ENCODE measurements around the gene FZD1.
A peak's percentile ranks its signal among the peaks of the same experiment; 100 is the strongest.

Gene FZD1

DNA sequence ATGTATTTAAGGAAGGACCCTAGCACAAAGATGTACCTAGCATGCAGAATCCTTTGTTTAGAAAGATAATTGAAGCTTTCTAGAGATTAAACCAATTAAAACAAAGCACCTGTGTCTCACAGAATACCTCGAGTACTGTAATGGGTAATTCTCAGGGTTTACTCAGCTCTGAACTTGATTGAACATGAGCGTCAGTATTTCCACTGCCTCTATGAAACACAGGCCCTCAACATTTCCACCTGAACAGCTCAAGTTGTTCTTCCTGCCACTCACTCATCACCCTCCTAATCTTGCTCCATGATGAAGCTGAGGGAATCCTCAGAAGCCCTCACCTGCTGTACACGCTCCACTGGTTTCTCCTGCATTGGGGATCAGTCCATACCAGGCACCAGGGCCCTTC, 33.7 kb upstream of the FZD1 start:
- peaks cover 13% of the 10 kb centered on the region for H3K9me3 Mint-ChIP-seq
- no peak overlapping the region for H3K27ac Mint-ChIP-seq
- H3K36me3 Mint-ChIP-seq (ENCODE audit: low read depth), result no peaks in the 10 kb centered on the region
- H3K4me1 Mint-ChIP-seq, result no peaks in the 10 kb centered on the region
- H3K4me3 Mint-ChIP-seq, result no peak overlapping the region
- H3K27me3 Mint-ChIP-seq (ENCODE audit: low read depth, poor library complexity), result peaks cover 10% of the 10 kb centered on the region
- no peak for DNase-seq
- TF ChIP-seq, protein P1, sequence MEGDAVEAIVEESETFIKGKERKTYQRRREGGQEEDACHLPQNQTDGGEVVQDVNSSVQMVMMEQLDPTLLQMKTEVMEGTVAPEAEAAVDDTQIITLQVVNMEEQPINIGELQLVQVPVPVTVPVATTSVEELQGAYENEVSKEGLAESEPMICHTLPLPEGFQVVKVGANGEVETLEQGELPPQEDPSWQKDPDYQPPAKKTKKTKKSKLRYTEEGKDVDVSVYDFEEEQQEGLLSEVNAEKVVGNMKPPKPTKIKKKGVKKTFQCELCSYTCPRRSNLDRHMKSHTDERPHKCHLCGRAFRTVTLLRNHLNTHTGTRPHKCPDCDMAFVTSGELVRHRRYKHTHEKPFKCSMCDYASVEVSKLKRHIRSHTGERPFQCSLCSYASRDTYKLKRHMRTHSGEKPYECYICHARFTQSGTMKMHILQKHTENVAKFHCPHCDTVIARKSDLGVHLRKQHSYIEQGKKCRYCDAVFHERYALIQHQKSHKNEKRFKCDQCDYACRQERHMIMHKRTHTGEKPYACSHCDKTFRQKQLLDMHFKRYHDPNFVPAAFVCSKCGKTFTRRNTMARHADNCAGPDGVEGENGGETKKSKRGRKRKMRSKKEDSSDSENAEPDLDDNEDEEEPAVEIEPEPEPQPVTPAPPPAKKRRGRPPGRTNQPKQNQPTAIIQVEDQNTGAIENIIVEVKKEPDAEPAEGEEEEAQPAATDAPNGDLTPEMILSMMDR (IDR thresholded peaks at IDR 0.05), result no peak

DNA sequence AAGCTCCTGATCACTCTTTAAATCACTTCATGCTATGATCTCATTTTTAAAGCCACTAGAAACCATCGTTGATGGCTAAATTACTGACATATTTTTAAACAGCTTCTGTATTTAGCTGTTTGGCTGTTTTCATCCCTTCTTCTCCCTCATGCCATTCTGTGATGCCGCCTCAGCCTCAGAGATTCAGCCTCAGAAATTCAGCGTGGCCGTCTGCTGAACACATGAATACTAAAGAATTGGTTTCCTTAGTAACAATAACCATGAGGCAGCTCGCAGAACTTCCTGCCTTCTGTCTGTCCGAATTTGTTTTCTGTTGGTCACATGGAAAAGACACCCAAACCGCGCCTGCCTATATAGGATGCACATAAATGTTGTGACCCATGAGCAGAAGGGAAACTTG, 31.0 kb upstream of the FZD1 start:
- no peak overlapping the region for H3K27ac Mint-ChIP-seq
- TF ChIP-seq, protein P1 (IDR thresholded peaks at IDR 0.05), result no peak
- no peaks in the 10 kb centered on the region for H3K4me1 Mint-ChIP-seq
- peaks cover 10% of the 10 kb centered on the region for H3K27me3 Mint-ChIP-seq (ENCODE audit: low read depth, poor library complexity)
- H3K4me3 Mint-ChIP-seq, result no peak overlapping the region
- DNase-seq, result no peak
- H3K36me3 Mint-ChIP-seq (ENCODE audit: low read depth), result no peaks in the 10 kb centered on the region
- no peaks in the 10 kb centered on the region for H3K9me3 Mint-ChIP-seq

- H3K4me3 Mint-ChIP-seq, result no peak overlapping the region
- H3K4me1 Mint-ChIP-seq, result peaks cover 6% of the 10 kb centered on the region
- no peaks in the 10 kb centered on the region for H3K36me3 Mint-ChIP-seq (ENCODE audit: low read depth)
- H3K27me3 Mint-ChIP-seq (ENCODE audit: low read depth, poor library complexity), result peaks cover 7% of the 10 kb centered on the region
- DNase-seq, result no peak
- TF ChIP-seq, protein P1 (IDR thresholded peaks at IDR 0.05), result no peak
- H3K27ac Mint-ChIP-seq, result no peak overlapping the region
- no peaks in the 10 kb centered on the region for H3K9me3 Mint-ChIP-seq
Observed at GRCh38 chr7:91235211-91235832, 28.9 kb upstream of the FZD1 start.

- DNase-seq, result no peak
- no peaks in the 10 kb centered on the region for H3K36me3 Mint-ChIP-seq (ENCODE audit: low read depth)
- no peaks in the 10 kb centered on the region for H3K27me3 Mint-ChIP-seq (ENCODE audit: low read depth, poor library complexity)
- H3K9me3 Mint-ChIP-seq, result no peaks in the 10 kb centered on the region
- H3K4me3 Mint-ChIP-seq, result no peak overlapping the region
- TF ChIP-seq, protein P1 (IDR thresholded peaks at IDR 0.05), result no peak
- H3K27ac Mint-ChIP-seq, result no peak overlapping the region
- H3K4me1 Mint-ChIP-seq, result peaks cover 13% of the 10 kb centered on the region
Observed at GRCh38 chr7:91239171-91239604, 25.0 kb upstream of the FZD1 start.

GRCh38 chr7:91239772-91240171, 24.5 kb upstream of the FZD1 start:
- DNase-seq, result no peak
- Mint-ChIP-seq H3K9me3 (no peaks in the 10 kb centered on the region), H3K27ac (no peak overlapping the region), H3K4me3 (no peak overlapping the region), H3K4me1 (peaks cover 13% of the 10 kb centered on the region), H3K27me3 (ENCODE audit: low read depth, poor library complexity) (no peaks in the 10 kb centered on the region), H3K36me3 (ENCODE audit: low read depth) (no peaks in the 10 kb centered on the region)
- TF ChIP-seq, protein P1 (IDR thresholded peaks at IDR 0.05), result no peak

DNA sequence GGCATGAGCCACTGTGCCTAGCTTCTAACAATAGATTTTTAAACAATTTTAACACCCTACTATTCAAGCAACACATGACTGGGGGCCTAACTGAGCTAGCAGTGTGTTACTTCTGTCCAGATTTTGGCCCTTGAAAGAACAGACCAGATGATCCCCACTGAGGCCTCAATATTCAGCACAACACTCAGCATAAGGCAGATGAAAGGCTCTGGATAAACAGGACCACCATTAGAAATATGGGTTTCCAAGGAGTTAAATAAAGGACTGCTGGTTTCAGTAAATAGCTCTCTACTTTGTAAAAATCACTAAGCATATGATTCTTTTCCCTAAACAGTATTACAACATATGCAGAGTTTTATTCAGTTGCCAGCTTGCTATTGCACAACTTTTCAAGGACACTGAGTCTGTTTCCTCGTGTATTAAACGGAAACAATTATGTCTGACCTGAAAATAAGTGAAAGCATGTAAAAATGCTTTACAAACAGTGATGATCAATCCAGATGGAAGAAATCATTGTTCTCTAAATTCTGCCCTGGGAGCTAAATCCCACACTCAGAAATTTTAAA, 23.8 kb upstream of the FZD1 start:
- peak overlapping the region; percentile 36 for H3K27ac Mint-ChIP-seq

More for the DNA sequence above, 23.8 kb upstream of the FZD1 start:
- TF ChIP-seq, protein P1 (IDR thresholded peaks at IDR 0.05), result no peak
- DNase-seq, result no peak
- no peaks in the 10 kb centered on the region for H3K36me3 Mint-ChIP-seq (ENCODE audit: low read depth)
- H3K4me3 Mint-ChIP-seq, result no peak overlapping the region
- H3K9me3 Mint-ChIP-seq, result no peaks in the 10 kb centered on the region
- no peaks in the 10 kb centered on the region for H3K27me3 Mint-ChIP-seq (ENCODE audit: low read depth, poor library complexity)
- H3K4me1 Mint-ChIP-seq, result peaks cover 13% of the 10 kb centered on the region
